Measurements from ENCODE around the gene LAMB1.
"Not testable (repeated sequence)": the region's sequence is repeated elsewhere in the genome, so short reads cannot be mapped to it uniquely, and the experiment has no call there.

- not testable (repeated sequence) for TF ChIP-seq EZH2 (IDR thresholded peaks at IDR 0.05); POLR2AphosphoS5 (IDR thresholded peaks at IDR 0.05; ENCODE audit: borderline replicate concordance, low read depth, low read length); FOXP2 (optimal IDR thresholded peaks at IDR 0.05; ENCODE audit: control extremely low read depth, extremely low read length, insufficient read depth)
These were observed 81.1 kb downstream of the LAMB1 start for GRCh38 chr7:107921826-107922225.

All from SK-N-MC (cell line).